ENCODE data around the gene GALNT14.

Gene GALNT14

GRCh38 chr2:30938196-30938595, 200.0 kb downstream of the GALNT14 start:
- Mint-ChIP-seq H3K27ac (no peak overlapping the region), H3K4me1 (ENCODE audit: low read depth) (peaks cover 2% of the 10 kb centered on the region), H3K9me3 (no peaks in the 10 kb centered on the region), H3K27me3 (peaks cover 3% of the 10 kb centered on the region), H3K4me3 (no peak overlapping the region), H3K36me3 (ENCODE audit: low read depth) (no peaks in the 10 kb centered on the region)
- DNase-seq: no peak

DNA sequence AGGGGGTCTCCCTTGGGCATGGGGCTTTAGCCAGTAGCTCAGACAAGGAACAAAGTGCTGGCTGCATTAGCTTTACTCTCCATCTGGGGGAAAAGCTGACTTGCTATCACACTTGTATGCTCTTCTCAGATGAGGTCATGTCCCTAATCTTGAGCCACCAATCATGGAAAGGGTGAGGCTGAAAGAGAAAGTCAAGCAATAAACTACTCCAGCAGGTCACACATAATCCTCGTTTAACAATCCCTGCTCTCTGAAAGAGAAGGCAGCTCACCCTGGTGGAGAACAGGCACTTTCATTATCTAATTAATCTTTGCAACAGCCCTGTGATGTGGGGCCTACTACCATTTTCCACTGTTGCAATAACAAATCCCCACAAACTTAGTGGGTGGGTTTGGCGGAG, 201.3 kb downstream of the GALNT14 start:
- Mint-ChIP-seq H3K4me1 (ENCODE audit: low read depth) (peaks cover 4% of the 10 kb centered on the region), H3K9me3 (no peaks in the 10 kb centered on the region), H3K27me3 (peaks cover 3% of the 10 kb centered on the region)

DNA sequence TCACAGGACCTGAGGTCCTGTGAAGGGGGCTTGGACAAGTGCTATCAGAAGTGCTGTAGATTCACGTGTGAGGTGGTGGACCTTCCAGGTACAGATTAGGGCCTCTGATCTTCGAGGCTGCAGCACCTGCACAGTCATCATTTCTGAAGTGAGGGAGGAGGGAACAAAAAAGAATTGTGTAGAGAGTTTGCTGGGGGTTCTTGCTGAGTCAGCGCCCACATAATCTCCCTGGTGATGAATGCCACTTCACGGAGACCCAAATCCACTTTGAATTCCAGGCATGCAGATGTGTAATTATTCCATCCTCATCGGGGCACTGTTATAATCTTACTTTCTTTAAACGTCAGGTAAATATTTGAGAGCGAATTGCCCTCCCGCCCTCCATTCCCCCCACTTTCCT, 202.4 kb downstream of the GALNT14 start:
- no peaks in the 10 kb centered on the region for H3K36me3 Mint-ChIP-seq (ENCODE audit: low read depth)
- H3K27ac Mint-ChIP-seq: no peak overlapping the region

More for the DNA sequence above, 201.3 kb downstream of the GALNT14 start:
- no peak for DNase-seq
- Mint-ChIP-seq H3K27ac (no peak overlapping the region), H3K36me3 (ENCODE audit: low read depth) (no peaks in the 10 kb centered on the region), H3K4me3 (no peak overlapping the region)

DNA sequence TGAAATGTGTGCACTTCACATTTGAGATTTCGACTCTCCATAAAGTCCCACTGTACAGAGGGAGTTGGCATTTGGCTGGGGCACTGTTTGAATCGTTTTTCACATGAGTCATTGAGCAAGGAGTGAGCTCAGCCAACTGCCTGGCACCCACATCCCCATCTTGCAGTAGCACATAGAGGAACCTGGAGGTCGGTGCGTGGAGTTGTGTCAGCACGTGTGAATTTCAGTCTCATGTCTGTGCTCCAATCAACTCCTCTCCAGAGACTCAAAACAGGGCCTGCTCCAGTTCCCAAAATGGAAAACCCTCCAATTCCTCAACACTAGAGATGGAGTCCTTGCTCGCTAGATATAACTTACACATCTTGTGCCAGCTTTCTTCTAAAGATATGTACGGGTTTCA, 204.2 kb downstream of the GALNT14 start:
- Mint-ChIP-seq H3K27ac (no peak overlapping the region), H3K27me3 (peaks cover under 1% of the 10 kb centered on the region), H3K9me3 (no peaks in the 10 kb centered on the region), H3K36me3 (ENCODE audit: low read depth) (no peaks in the 10 kb centered on the region), H3K4me1 (ENCODE audit: low read depth) (peaks cover 4% of the 10 kb centered on the region), H3K4me3 (no peak overlapping the region)
- no peak for DNase-seq

More for the DNA sequence above, 202.4 kb downstream of the GALNT14 start:
- H3K27me3 Mint-ChIP-seq: peaks cover 3% of the 10 kb centered on the region
- DNase-seq: no peak
- no peak overlapping the region for H3K4me3 Mint-ChIP-seq
- no peaks in the 10 kb centered on the region for H3K9me3 Mint-ChIP-seq
- H3K4me1 Mint-ChIP-seq (ENCODE audit: low read depth): peaks cover 4% of the 10 kb centered on the region

DNA sequence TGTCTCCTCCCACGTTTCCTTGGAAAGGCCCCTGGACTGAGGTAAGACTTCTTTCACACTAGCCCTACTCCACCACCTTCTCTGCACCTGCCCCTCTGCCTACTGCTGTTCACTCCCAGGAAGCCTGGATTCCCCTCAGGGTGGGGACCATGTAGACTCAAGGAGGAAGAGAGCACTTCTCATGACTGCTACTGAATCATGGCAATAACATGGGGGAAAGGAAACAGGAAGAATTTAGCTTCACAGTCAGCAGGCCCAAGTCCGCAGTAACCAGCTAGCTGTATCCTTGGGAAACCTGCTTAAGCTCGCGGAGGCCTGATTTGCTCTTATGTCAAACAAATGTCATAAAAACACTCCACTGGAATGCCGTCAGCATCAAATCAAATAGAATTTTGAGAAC, 204.7 kb downstream of the GALNT14 start:
- Mint-ChIP-seq H3K27ac (no peak overlapping the region), H3K9me3 (no peaks in the 10 kb centered on the region), H3K27me3 (no peaks in the 10 kb centered on the region), H3K4me3 (no peak overlapping the region), H3K4me1 (ENCODE audit: low read depth) (peaks cover 4% of the 10 kb centered on the region), H3K36me3 (ENCODE audit: low read depth) (no peaks in the 10 kb centered on the region)
- DNase-seq: no peak

GRCh38 chr2:30932870-30933269, 205.4 kb downstream of the GALNT14 start:
- no peak overlapping the region for H3K4me3 Mint-ChIP-seq
- DNase-seq: no peak
- no peaks in the 10 kb centered on the region for H3K9me3 Mint-ChIP-seq
- peaks cover 4% of the 10 kb centered on the region for H3K4me1 Mint-ChIP-seq (ENCODE audit: low read depth)
- H3K27me3 Mint-ChIP-seq: no peaks in the 10 kb centered on the region
- no peaks in the 10 kb centered on the region for H3K36me3 Mint-ChIP-seq (ENCODE audit: low read depth)
- no peak overlapping the region for H3K27ac Mint-ChIP-seq

DNA sequence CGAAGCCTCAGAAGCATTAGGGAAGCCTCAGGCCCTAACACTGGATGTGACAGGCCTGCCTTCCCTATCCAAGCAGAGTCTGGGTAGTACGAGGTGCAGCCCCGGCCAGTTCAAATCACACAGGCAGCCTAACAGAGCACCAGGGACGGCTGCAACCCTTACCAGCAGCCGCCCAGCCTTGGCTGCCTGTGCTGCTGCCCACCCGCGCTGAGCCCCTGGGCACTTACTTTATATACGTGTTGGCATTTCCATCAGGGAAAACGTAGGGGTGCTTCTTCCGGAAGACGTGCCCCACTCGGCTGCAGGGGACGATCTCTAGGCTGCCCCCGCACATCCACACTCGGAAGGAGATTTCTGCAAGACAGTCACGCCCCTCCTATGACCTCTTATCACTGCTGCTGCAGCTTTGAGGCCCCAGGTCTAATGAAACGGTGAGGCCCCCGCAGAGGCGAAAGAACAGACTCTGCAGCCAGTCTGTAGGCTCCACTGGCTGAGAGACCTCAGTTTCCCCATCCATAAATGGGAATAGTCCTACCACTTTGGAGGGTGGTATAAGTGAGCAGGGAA, 206.3 kb downstream of the GALNT14 start:
- Mint-ChIP-seq H3K27ac (no peak overlapping the region), H3K9me3 (no peaks in the 10 kb centered on the region), H3K36me3 (ENCODE audit: low read depth) (no peaks in the 10 kb centered on the region), H3K4me1 (ENCODE audit: low read depth) (peaks cover 4% of the 10 kb centered on the region), H3K4me3 (no peak overlapping the region), H3K27me3 (no peaks in the 10 kb centered on the region)
- no peak for DNase-seq

DNA sequence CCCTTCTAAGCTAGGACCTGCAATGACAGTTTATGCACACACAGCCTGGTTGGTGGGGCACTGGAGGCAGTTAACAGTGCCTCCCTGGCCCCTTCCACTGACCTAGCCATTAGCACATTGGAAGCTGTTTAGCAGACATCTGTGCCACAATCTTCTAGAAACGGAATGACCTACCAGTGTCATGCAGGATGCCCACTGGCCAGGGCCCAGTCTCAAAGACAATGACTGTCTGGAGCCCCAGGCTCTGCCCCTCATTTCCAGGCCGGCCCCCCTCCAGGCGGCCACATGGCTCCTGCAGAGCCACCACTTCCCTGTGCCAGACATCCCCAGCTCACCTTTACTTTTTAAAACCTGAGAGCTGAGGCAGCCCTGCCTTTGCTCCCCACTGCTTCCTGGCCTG, 207.5 kb downstream of the GALNT14 start:
- no peaks in the 10 kb centered on the region for H3K9me3 Mint-ChIP-seq
- H3K4me1 Mint-ChIP-seq (ENCODE audit: low read depth): peaks cover 4% of the 10 kb centered on the region
- H3K27ac Mint-ChIP-seq: no peak overlapping the region

GRCh38 chr2:30927465-30928075, 210.7 kb downstream of the GALNT14 start:
- Mint-ChIP-seq H3K9me3 (no peaks in the 10 kb centered on the region), H3K4me3 (no peak overlapping the region), H3K4me1 (ENCODE audit: low read depth) (no peaks in the 10 kb centered on the region), H3K36me3 (ENCODE audit: low read depth) (no peaks in the 10 kb centered on the region), H3K27me3 (no peaks in the 10 kb centered on the region), H3K27ac (no peak overlapping the region)
- DNase-seq: no peak

More for the DNA sequence above, 207.5 kb downstream of the GALNT14 start:
- no peaks in the 10 kb centered on the region for H3K27me3 Mint-ChIP-seq
- H3K36me3 Mint-ChIP-seq (ENCODE audit: low read depth): no peaks in the 10 kb centered on the region
- no peak for DNase-seq
- H3K4me3 Mint-ChIP-seq: no peak overlapping the region

DNA sequence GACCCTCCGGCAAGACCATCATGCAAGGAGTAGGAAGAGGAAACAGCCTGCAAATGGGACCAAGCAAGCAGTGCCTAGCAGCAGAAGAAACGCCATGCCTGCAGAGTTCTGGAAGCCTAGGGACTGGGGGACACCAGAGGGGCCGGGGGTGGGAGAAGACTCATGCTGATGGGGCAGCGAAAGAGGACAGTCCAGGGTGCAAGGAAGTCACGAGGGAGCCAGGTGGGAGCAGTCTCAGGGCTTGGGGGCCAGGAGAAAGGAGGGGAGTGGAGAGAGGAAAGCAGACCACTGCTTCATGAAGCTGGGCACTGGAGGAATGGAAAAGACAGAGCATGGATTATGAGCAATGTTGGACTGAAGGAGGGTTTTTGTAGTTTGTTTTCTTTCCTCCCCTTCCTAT, 211.6 kb downstream of the GALNT14 start:
- H3K4me3 Mint-ChIP-seq: no peak overlapping the region
- H3K4me1 Mint-ChIP-seq (ENCODE audit: low read depth): no peaks in the 10 kb centered on the region
- no peaks in the 10 kb centered on the region for H3K27me3 Mint-ChIP-seq
- no peak overlapping the region for H3K27ac Mint-ChIP-seq
- DNase-seq: no peak
- no peaks in the 10 kb centered on the region for H3K36me3 Mint-ChIP-seq (ENCODE audit: low read depth)
- no peaks in the 10 kb centered on the region for H3K9me3 Mint-ChIP-seq

GRCh38 chr2:30923623-30924022, 214.6 kb downstream of the GALNT14 start:
- no peaks in the 10 kb centered on the region for H3K36me3 Mint-ChIP-seq (ENCODE audit: low read depth)
- DNase-seq: no peak
- H3K27me3 Mint-ChIP-seq: no peaks in the 10 kb centered on the region
- no peak overlapping the region for H3K27ac Mint-ChIP-seq
- no peaks in the 10 kb centered on the region for H3K4me1 Mint-ChIP-seq (ENCODE audit: low read depth)
- H3K9me3 Mint-ChIP-seq: no peaks in the 10 kb centered on the region
- H3K4me3 Mint-ChIP-seq: no peak overlapping the region

DNA sequence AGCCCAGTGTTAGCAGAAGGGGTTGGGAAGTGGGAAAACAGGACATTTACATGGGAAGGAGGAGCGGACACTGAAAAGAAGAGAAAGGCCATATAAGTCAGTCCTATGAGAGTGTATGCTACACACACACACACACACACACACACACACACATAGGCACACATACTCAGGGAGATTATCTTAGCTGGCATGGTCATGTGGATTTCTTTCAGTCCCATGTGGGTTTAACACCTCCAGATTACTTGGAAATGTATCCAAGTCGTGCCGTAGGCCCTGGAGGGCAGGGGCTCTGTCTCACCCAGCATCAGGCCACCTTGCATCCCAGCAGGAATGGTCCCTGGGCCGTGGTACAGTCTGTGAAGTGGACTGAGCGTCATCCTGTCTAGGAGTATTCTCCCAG, 217.7 kb downstream of the GALNT14 start:
- no peak for DNase-seq
- Mint-ChIP-seq H3K27ac (no peak overlapping the region), H3K27me3 (no peaks in the 10 kb centered on the region), H3K9me3 (no peaks in the 10 kb centered on the region), H3K4me3 (no peak overlapping the region), H3K4me1 (ENCODE audit: low read depth) (no peaks in the 10 kb centered on the region), H3K36me3 (ENCODE audit: low read depth) (no peaks in the 10 kb centered on the region)

DNA sequence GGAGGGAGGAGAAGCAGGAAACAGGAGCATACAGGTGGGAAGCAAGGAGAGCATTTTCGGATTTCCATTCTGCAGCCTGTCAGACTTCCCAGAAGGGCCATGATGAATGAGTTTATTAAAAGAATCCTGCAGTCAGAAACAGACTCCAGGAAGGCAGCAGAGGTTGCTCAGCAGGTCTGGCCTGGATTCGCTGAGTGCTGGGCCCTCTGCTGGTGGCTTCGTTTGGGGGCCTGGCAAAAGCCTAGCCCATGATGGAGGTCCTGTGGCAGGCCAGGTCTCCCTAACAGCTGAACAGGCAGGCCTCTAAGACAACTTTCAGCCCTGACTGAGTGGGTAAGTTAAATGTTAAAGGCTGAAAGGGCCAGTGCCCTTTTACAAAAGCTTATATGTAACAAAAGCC, 222.8 kb downstream of the GALNT14 start:
- H3K9me3 Mint-ChIP-seq: no peaks in the 10 kb centered on the region
- no peaks in the 10 kb centered on the region for H3K27me3 Mint-ChIP-seq
- H3K4me1 Mint-ChIP-seq (ENCODE audit: low read depth): no peaks in the 10 kb centered on the region
- H3K27ac Mint-ChIP-seq: no peak overlapping the region
- no peak overlapping the region for H3K4me3 Mint-ChIP-seq
- no peaks in the 10 kb centered on the region for H3K36me3 Mint-ChIP-seq (ENCODE audit: low read depth)
- DNase-seq: no peak

DNA sequence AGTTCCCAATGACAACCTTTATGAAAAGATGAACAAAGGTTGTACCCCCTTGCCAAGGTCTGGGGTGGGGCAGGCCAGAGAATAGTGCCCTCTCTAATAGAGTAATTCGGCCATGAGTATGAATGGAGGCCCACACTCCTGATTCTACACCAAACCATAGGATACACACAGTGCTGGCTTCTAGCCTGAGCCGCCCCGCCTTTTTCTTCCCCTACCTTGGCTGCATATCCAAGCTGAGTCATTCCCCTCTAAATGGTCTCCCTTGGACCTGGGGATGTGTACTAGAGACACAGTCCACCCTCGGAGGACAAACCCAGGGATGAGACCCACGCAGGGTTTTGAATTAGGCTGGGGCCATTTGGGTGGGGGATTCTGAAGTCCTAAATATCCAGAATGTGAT, 223.8 kb downstream of the GALNT14 start:
- no peaks in the 10 kb centered on the region for H3K36me3 Mint-ChIP-seq (ENCODE audit: low read depth)
- H3K27ac Mint-ChIP-seq: no peak overlapping the region
- no peaks in the 10 kb centered on the region for H3K9me3 Mint-ChIP-seq
- H3K4me3 Mint-ChIP-seq: no peak overlapping the region
- no peaks in the 10 kb centered on the region for H3K27me3 Mint-ChIP-seq
- DNase-seq: no peak
- no peaks in the 10 kb centered on the region for H3K4me1 Mint-ChIP-seq (ENCODE audit: low read depth)

DNA sequence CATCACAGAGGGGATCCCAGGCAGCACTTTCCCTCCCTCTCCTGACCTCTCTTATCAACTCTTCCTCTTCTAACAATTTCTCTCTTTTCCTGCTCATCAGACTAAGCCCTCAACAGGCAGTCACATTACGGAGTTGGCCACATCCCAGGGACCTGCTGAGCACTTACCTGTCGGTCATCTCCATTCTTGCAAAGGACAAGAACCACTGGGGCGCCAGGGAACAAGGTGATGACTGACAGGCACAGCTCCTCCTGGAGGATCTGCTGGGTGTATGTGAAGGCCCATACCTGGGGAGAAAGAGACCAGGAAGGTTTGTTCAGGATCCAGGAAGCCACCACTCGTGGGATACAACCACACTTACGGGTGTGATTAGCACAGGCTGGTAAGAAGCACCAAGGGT, 226.2 kb downstream of the GALNT14 start:
- Mint-ChIP-seq H3K36me3 (ENCODE audit: low read depth) (no peaks in the 10 kb centered on the region), H3K9me3 (no peaks in the 10 kb centered on the region), H3K27me3 (no peaks in the 10 kb centered on the region), H3K4me3 (no peak overlapping the region), H3K4me1 (ENCODE audit: low read depth) (no peaks in the 10 kb centered on the region), H3K27ac (no peak overlapping the region)
- DNase-seq: no peak

DNA sequence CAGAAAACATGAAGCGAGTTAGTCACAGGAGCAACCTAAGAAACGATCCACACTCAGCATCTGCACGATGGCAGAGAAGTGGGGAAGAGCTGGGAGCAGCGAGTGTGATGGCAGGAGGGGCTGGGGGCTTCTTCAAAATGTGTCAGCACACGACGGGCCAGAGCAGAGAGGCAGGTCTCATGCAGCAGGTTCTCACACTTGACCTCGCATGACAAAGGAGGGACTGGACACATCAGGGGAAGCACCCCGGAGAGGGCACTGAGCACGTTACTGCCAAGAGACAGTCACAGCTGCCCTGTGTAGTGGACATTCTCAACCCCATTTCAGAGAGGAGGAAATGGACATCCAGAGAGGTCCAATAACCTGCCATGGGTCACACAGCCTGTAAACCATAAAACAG, 226.9 kb downstream of the GALNT14 start:
- Mint-ChIP-seq H3K4me3 (no peak overlapping the region), H3K27me3 (no peaks in the 10 kb centered on the region), H3K36me3 (ENCODE audit: low read depth) (no peaks in the 10 kb centered on the region), H3K4me1 (ENCODE audit: low read depth) (no peaks in the 10 kb centered on the region), H3K27ac (no peak overlapping the region), H3K9me3 (no peaks in the 10 kb centered on the region)
- no peak for DNase-seq
